Colonic mucosa (tissue), 4 donors: ENCODE results near the gene PLXDC2. TPM values are rescaled to one million over a fixed set of nuclear protein-coding genes. Genes with fewer than 3 reads are reported as not detected.
"Not testable (repeated sequence)": the region's sequence is repeated elsewhere in the genome, so short reads cannot be mapped to it uniquely, and the experiment has no call there.

ENCODE experiments used
- DNase-seq: peaks from one replicate; pipeline ENCODE4 v3.0.0-alpha.2; 2020
- H3K27ac ChIP-seq: fragments of 200-600 bp; one replicate; pipeline ENCODE4 v1.8.0; 2021
- H3K27me3 ChIP-seq: fragments of 200-600 bp; one replicate; pipeline ENCODE4 v1.8.0; 2021
- H3K36me3 ChIP-seq: fragments of 200-600 bp; one replicate; pipeline ENCODE4 v1.8.0; 2021
- H3K4me1 ChIP-seq: fragments of 200-600 bp; one replicate; pipeline ENCODE4 v1.8.0; 2021; ENCODE audit warnings: mild to moderate bottlenecking
- H3K4me3 ChIP-seq: fragments of 200-600 bp; one replicate; pipeline ENCODE4 v1.8.0; 2021
- H3K9ac ChIP-seq, 2 donors: one replicate each; pipeline ENCODE4 v1.7.0; 2013; ENCODE audit warnings: control low read depth in 2 of 2, low read depth in 2 of 2, low read length in 2 of 2
- H3K9me3 ChIP-seq: fragments of 200-600 bp; one replicate; pipeline ENCODE4 v1.8.0; 2021
- intact Hi-C: fragments of 100-400 bp; cut with DNase I; formaldehyde crosslinking; loops from one replicate; pipeline ENCODE4 v1.14.1; 2022
- total RNA-seq, 2 donors: library from RNA; stranded (reverse); fragmentation: NEBNext Ultra II Directional in 1 of 2; extraction: Animal tissue kit (Norgen Biotek cat#: 25700) in 1 of 2; gene quantifications; one replicate each; pipeline ENCODE4 v1.2.1, GENCODE V29; 2021
- TF ChIP-seq, protein P1 (sequence below): fragments of 200-600 bp; IDR thresholded peaks from one replicate; pipeline ENCODE4 v1.8.0; 2022; ENCODE audit warnings: antibody characterized with exemption, mild to moderate bottlenecking
- donor health status: healthy.
- donor health status: DM: no; HTN: no; CAD: no.
- donor health status: DM: no; HTN: no; CAD: no.

The PLXDC2 gene
- total RNA-seq, 2 donors from 2014 or later: 12.5 to 22.4 TPM

DNA sequence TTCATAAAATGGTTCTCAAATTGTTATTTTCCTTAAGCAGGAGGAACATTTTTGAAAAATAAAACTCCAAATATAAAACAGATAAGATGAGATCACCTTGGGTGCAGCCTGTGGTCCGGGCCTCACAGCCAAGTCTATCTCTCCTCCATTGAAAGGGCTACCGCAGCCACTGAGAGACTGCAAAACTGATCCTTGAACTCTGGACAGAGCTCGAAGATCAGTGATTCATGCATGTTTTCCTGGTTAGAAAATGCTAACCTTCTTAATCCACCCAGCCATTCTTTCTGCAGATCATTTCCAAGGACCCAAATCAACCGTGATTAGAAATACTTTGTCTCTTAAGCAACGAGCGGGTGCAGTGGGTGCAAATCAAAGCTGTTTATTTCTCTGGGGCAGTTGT is 378.8 kb downstream of the PLXDC2 start:
- DNase-seq: no peak
- Histone ChIP-seq H3K27me3 (no peaks in the 10 kb centered on the region), H3K27ac (no peak overlapping the region), H3K9me3 (no peaks in the 10 kb centered on the region), H3K4me1 (no peaks in the 10 kb centered on the region), H3K4me3 (no peak overlapping the region), H3K36me3 (no peaks in the 10 kb centered on the region), H3K9ac (no peak overlapping the region)
- TF ChIP-seq, protein P1, sequence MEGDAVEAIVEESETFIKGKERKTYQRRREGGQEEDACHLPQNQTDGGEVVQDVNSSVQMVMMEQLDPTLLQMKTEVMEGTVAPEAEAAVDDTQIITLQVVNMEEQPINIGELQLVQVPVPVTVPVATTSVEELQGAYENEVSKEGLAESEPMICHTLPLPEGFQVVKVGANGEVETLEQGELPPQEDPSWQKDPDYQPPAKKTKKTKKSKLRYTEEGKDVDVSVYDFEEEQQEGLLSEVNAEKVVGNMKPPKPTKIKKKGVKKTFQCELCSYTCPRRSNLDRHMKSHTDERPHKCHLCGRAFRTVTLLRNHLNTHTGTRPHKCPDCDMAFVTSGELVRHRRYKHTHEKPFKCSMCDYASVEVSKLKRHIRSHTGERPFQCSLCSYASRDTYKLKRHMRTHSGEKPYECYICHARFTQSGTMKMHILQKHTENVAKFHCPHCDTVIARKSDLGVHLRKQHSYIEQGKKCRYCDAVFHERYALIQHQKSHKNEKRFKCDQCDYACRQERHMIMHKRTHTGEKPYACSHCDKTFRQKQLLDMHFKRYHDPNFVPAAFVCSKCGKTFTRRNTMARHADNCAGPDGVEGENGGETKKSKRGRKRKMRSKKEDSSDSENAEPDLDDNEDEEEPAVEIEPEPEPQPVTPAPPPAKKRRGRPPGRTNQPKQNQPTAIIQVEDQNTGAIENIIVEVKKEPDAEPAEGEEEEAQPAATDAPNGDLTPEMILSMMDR: no peak
- intact Hi-C loops: no loop called here

DNA sequence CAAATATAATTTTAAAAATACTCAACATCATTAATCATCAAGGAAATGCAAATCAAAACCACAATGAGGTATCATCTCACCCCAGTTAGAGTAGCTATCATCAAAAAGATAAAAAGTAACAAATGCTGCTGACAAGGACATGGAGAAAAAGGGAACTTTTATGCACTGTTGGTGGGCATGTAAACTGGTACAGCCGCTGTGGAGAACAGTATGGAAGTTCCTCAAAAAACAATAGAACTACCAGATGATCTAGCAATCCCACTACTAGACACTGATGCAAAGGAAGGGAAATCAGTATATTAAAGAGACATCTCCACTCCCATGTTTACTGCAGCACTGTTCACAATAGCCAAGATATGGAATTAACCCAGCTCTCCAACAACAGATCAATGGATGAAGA is 384.5 kb downstream of the PLXDC2 start:
- intact Hi-C loops: no loop called here

DNA sequence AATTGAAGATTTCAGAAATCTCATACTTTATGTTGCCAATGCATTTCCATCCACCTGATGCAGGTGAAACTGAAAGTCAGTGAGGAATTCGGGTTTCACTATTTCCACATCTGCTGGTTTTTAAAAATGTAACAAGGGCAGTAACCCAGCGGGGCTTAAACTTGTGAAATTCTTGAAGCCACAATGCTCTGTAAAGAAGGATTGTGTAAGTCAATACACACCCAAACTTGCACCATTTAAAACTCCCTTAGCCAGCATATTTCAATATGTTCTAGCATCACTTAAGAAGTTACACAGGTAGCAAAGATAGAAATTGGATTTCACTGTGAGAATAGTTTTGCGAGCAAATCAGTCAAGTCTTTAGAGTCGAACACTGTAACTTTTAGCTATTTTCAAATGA is 386.1 kb downstream of the PLXDC2 start:
- intact Hi-C loops: no loop called here
- Histone ChIP-seq H3K27me3 (no peaks in the 10 kb centered on the region), H3K4me3 (no peak overlapping the region), H3K4me1 (no peaks in the 10 kb centered on the region), H3K9ac (no peak overlapping the region), H3K36me3 (no peaks in the 10 kb centered on the region), H3K9me3 (no peaks in the 10 kb centered on the region), H3K27ac (no peak overlapping the region)
- TF ChIP-seq, protein P1: no peak
- no peak for DNase-seq

More for the DNA sequence above, 384.5 kb downstream of the PLXDC2 start:
- no peak for DNase-seq
- no peak overlapping the region for H3K27ac ChIP-seq
- H3K9me3 ChIP-seq: no peaks in the 10 kb centered on the region
- no peak overlapping the region for H3K4me3 ChIP-seq
- no peaks in the 10 kb centered on the region for H3K4me1 ChIP-seq
- no peaks in the 10 kb centered on the region for H3K36me3 ChIP-seq
- no peak overlapping the region for H3K9ac ChIP-seq
- TF ChIP-seq, protein P1: no peak
- H3K27me3 ChIP-seq: no peaks in the 10 kb centered on the region

DNA sequence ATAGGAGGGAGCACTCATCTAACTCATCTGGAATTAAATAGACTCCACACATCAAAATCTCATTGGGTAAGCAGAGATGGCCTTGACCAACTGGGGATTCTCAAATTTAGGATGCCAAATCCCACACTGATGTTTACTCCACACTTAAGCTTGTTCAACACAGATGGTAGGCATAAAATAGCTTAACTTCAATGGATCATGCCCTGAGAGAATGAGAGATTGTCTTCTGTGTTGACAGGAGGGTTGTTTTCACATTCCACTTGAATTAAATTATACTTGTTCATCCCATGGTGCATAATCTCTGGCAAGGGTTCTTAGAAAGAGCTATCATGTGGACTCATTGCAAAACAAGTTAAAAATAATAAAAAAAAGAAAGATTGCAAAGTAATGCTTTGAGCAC is 391.4 kb downstream of the PLXDC2 start:
- no peaks in the 10 kb centered on the region for H3K9me3 ChIP-seq
- DNase-seq: no peak
- intact Hi-C loops: no loop called here
- no peak overlapping the region for H3K27ac ChIP-seq
- H3K36me3 ChIP-seq: no peaks in the 10 kb centered on the region
- H3K9ac ChIP-seq: no peak overlapping the region
- no peaks in the 10 kb centered on the region for H3K4me1 ChIP-seq
- no peak overlapping the region for H3K4me3 ChIP-seq
- H3K27me3 ChIP-seq: no peaks in the 10 kb centered on the region
- TF ChIP-seq, protein P1: no peak

GRCh38 chr10:20209098-20209497 is 392.9 kb downstream of the PLXDC2 start:
- DNase-seq, H3K4me3 ChIP-seq, H3K4me1 ChIP-seq, H3K36me3 ChIP-seq, H3K9me3 ChIP-seq, intact Hi-C loops, H3K27me3 ChIP-seq, H3K27ac ChIP-seq, H3K9ac ChIP-seq: not testable (repeated sequence)

- Histone ChIP-seq H3K9me3 (no peaks in the 10 kb centered on the region), H3K36me3 (no peaks in the 10 kb centered on the region), H3K9ac (no peak overlapping the region), H3K27me3 (no peaks in the 10 kb centered on the region), H3K4me3 (no peak overlapping the region), H3K4me1 (no peaks in the 10 kb centered on the region), H3K27ac (no peak overlapping the region)
- intact Hi-C loops: no loop called here
- TF ChIP-seq, protein P1: no peak
- no peak for DNase-seq
Observed at GRCh38 chr10:20215547-20216152, 399.4 kb downstream of the PLXDC2 start.
